ENCODE data around the gene CUL5. TPM values are rescaled to one million over a fixed set of nuclear protein-coding genes. Genes with fewer than 3 reads are reported as not detected.

CUL5 gene
- total and polyA plus RNA-seq, 2 of the 4 experiments (the other 2 are of a cell fraction): 8.8 to 31.0 TPM

- TF ChIP-seq USF2 (IDR thresholded peaks at IDR 0.05; ENCODE audit: low read depth, low read length): no peak
- no peak for TF ChIP-seq RCOR1 (IDR thresholded peaks at IDR 0.05; ENCODE audit: insufficient replicate concordance, low read length)
These were observed 47.2 kb upstream of the CUL5 start (continued) for GRCh38 chr11:107961480-107961879.

- no TSS peak for BruUV-seq (replicated peaks)
- dilution Hi-C loops (cut with HindIII; ENCODE audit: low sequenced_read_pairs, unreplicated experiment): no loop called here
- H3K4me1 ChIP-seq (ENCODE audit: control insufficient read depth, insufficient read depth, low read length): no peaks in the 10 kb centered on the region
- H3K27me3 ChIP-seq (ENCODE audit: control insufficient read depth, insufficient read depth, low read length): peaks cover 1% of the 10 kb centered on the region; the same call in 1 of the 2 replicates
- H3K79me1 ChIP-seq (ENCODE audit: low read depth in 1 of 2, low read length in 2 of 2): no peaks in the 10 kb centered on the region
- no peak overlapping the region for H4K91ac ChIP-seq (ENCODE audit: insufficient read depth, low read depth, low read length)
- no peak overlapping the region for H3K27ac ChIP-seq (ENCODE audit: insufficient read depth, low read length)
- no peak overlapping the region for H2BK120ac ChIP-seq (ENCODE audit: low read depth, low read length)
- POLR2A ChIA-PET (ENCODE audit: unreplicated experiment): no interaction called here
- no peak overlapping the region for H2BK15ac ChIP-seq (ENCODE audit: low read depth, low read length)
- H3K36me3 ChIP-seq (ENCODE audit: control insufficient read depth, insufficient read depth, low read length): no peaks in the 10 kb centered on the region
- H3K4me3 ChIP-seq (ENCODE audit: insufficient read depth, low read depth, low read length): no peak overlapping the region
- no peak overlapping the region for H2BK5ac ChIP-seq (ENCODE audit: low read depth, low read length, poor library complexity, severe bottlenecking)
- no peak overlapping the region for H2AFZ ChIP-seq (replicated peaks; ENCODE audit: low read length, poor library complexity)
- H2AK5ac ChIP-seq (ENCODE audit: low read depth, low read length): no peak overlapping the region
- no peak overlapping the region for H3K23ac ChIP-seq (ENCODE audit: low read depth, low read length)
- CTCF ChIA-PET: no interaction called here
- no peak overlapping the region for H3K18ac ChIP-seq (ENCODE audit: low read depth, low read length)
- H3K4ac ChIP-seq (ENCODE audit: low read depth, low read length): no peak overlapping the region
- H2BK20ac ChIP-seq (ENCODE audit: low read depth, low read length): no peak overlapping the region
- ATAC-seq (ENCODE audit: low read depth) (no peak), DNase-seq (no peak)
- no peak overlapping the region for H3K9ac ChIP-seq (ENCODE audit: low read depth, low read length)
- no peaks in the 10 kb centered on the region for H3K9me3 ChIP-seq (ENCODE audit: control insufficient read depth, insufficient read depth, low read length)
- H3K9me1 ChIP-seq (ENCODE audit: insufficient read depth, low read length): no peaks in the 10 kb centered on the region
- H4K8ac ChIP-seq (ENCODE audit: low read depth in 2 of 2, low read length in 2 of 2): no peak overlapping the region
- no peak overlapping the region for H4K5ac ChIP-seq (ENCODE audit: low read depth, low read length)
- no peak overlapping the region for H3K56ac ChIP-seq (ENCODE audit: extremely low read depth, insufficient read depth, low read length)
- no peak overlapping the region for H3K4me2 ChIP-seq (ENCODE audit: low read depth, low read length)
- in situ Hi-C loops (cut with MboI; ENCODE audit: low sequenced_read_pairs): no loop called here
- no peak overlapping the region for H3K14ac ChIP-seq (replicated peaks; ENCODE audit: low read depth, low read length)
- 60% methylated on average over 1 of the region's 1 CpG; no CpG with 5 or more reads in 1 of the 2 experiments for WGBS, 2 experiments (ENCODE audit: extremely low coverage in 2 of 2, insufficient read length in 1 of 2)
- intact Hi-C loops (cut with micrococcal nuclease): no loop called here
- no peak overlapping the region for H2AK9ac ChIP-seq (replicated peaks; ENCODE audit: low read depth, low read length, poor library complexity)
- no peaks in the 10 kb centered on the region for H4K20me1 ChIP-seq (ENCODE audit: insufficient read depth, low read length)
- TF ChIP-seq MAZ (IDR thresholded peaks at IDR 0.05; ENCODE audit: borderline replicate concordance, low read depth, low read length): no peak
- TF ChIP-seq POLR2A (IDR thresholded peaks at IDR 0.05; ENCODE audit: low read depth, low read length): no peak
- no peak for TF ChIP-seq FOS (IDR thresholded peaks at IDR 0.05; ENCODE audit: low read depth, low read length)
- TF ChIP-seq CHD1 (IDR thresholded peaks at IDR 0.05; ENCODE audit: low read depth, low read length): no peak
- TF ChIP-seq SMC3 (IDR thresholded peaks at IDR 0.05; ENCODE audit: low read depth, low read length): no peak
- TF ChIP-seq NFE2L2 (IDR thresholded peaks at IDR 0.05; ENCODE audit: low read depth, low read length): no peak
- no peak for TF ChIP-seq MXI1 (IDR thresholded peaks at IDR 0.05; ENCODE audit: borderline replicate concordance, low read depth, low read length)
- TF ChIP-seq CTCF (conservative IDR thresholded peaks at IDR 0.05; ENCODE audit: low read depth, low read length): no peak
- TF ChIP-seq MAFK (IDR thresholded peaks at IDR 0.05; ENCODE audit: low read depth, low read length): no peak
- TF ChIP-seq BHLHE40 (IDR thresholded peaks at IDR 0.05; ENCODE audit: low read depth, low read length): no peak
- no peak for TF ChIP-seq ELK1 (IDR thresholded peaks at IDR 0.05; ENCODE audit: borderline replicate concordance, low read depth, low read length)
- no peak for TF ChIP-seq RAD21 (IDR thresholded peaks at IDR 0.05; ENCODE audit: low read length)
These were observed 46.5 kb upstream of the CUL5 start for GRCh38 chr11:107962181-107962580.
